Measurements from ENCODE around the gene HOXA7.
A peak's percentile ranks its signal among the peaks of the same experiment; 100 is the strongest.

Gene HOXA7

DNA sequence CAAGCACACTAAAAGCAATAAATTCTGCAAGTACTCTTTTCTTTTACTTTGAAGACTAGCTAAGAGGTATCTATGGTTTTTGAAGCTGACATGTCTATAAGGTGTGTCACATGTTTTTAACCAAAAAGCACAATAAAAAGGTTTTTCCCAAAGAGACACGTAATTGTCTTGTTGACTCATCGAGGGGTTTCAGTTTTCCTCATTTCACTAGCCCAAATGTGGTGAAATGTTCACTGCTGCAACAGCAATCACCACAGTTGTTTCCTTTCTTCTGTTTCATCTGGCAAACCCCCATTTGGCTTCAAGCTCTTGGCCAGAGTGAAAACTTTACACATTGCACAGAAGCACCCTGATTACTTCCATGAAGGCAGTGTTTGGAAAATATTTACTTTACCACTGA, 22.1 kb downstream of the HOXA7 start:
- no peak for DNase-seq (ENCODE audit: low read depth)

DNA sequence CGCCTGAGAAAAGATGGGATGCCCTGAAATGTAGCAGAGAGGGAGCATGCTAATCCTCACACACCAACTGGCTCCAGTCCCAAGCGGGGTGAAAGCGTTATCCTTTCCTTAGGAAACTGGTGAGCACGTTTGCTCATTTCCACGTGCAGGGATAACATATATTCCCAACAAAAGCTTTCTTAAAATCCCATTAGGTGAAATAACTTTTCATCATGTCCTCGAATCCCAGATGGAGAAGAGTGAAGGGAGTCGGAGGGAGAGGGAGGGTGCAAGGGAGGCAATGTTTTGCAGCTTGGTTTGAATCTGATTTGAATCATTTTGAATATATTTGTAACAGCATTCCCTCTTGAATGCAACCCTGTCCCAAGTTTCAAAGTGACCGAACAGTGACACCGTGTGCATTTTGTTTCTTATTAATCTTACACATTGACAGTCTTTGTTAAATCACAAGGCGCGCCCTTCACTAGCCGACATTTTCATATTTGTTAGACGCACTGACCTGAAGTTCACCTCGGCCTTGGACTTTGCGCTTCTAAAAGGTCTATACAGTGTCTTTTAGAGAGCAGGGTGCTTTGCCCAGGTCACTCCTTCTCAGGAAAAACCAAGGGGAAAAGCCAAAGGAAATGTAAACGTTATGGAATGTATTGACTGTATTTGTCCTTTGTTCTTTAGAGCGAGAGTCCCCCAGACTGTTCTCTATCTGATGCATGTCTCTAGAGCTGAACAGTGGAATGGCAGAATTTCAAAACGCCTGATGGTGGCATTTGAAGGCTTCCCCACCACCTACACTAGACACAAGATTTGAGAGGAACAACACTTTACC, 22.9 kb downstream of the HOXA7 start:
- H3K4me3 ChIP-seq (ENCODE audit: low read depth, low read length): no peak overlapping the region
- TF ChIP-seq, protein P1, sequence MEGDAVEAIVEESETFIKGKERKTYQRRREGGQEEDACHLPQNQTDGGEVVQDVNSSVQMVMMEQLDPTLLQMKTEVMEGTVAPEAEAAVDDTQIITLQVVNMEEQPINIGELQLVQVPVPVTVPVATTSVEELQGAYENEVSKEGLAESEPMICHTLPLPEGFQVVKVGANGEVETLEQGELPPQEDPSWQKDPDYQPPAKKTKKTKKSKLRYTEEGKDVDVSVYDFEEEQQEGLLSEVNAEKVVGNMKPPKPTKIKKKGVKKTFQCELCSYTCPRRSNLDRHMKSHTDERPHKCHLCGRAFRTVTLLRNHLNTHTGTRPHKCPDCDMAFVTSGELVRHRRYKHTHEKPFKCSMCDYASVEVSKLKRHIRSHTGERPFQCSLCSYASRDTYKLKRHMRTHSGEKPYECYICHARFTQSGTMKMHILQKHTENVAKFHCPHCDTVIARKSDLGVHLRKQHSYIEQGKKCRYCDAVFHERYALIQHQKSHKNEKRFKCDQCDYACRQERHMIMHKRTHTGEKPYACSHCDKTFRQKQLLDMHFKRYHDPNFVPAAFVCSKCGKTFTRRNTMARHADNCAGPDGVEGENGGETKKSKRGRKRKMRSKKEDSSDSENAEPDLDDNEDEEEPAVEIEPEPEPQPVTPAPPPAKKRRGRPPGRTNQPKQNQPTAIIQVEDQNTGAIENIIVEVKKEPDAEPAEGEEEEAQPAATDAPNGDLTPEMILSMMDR (conservative IDR thresholded peaks at IDR 0.05; ENCODE audit: low read depth, low read length): no peak
- no peak for DNase-seq (ENCODE audit: low read depth)

More for the DNA sequence above, 22.1 kb downstream of the HOXA7 start:
- TF ChIP-seq, protein P1 (conservative IDR thresholded peaks at IDR 0.05; ENCODE audit: low read depth, low read length): no peak
- no peak overlapping the region for H3K4me3 ChIP-seq (ENCODE audit: low read depth, low read length)

GRCh38 chr7:27132978-27133377, 23.5 kb downstream of the HOXA7 start:
- TF ChIP-seq, protein P1 (conservative IDR thresholded peaks at IDR 0.05; ENCODE audit: low read depth, low read length): no peak
- H3K4me3 ChIP-seq (ENCODE audit: low read depth, low read length): no peak overlapping the region
- DNase-seq (ENCODE audit: low read depth): no peak

DNA sequence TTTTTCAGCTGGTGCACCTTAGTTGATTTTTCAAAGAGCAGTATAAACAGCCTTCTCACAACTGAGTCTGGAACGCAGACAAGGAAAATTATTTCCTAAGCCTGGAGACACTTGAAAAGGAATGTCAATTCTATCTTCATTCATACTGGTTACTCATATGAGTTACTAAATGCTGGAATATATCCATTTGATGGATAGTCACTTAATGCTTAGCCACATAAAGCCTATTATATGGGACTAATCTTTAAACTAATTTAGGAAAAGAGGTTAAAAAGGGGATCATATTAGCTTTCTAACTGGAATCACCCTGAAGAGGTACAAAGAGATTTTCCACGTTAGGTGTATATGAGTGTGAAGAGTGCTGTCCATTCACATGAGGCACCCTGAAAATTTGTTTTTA, 24.3 kb downstream of the HOXA7 start:
- H3K4me3 ChIP-seq (ENCODE audit: low read depth, low read length): no peak overlapping the region
- no peak for DNase-seq (ENCODE audit: low read depth)
- TF ChIP-seq, protein P1 (conservative IDR thresholded peaks at IDR 0.05; ENCODE audit: low read depth, low read length): no peak

DNA sequence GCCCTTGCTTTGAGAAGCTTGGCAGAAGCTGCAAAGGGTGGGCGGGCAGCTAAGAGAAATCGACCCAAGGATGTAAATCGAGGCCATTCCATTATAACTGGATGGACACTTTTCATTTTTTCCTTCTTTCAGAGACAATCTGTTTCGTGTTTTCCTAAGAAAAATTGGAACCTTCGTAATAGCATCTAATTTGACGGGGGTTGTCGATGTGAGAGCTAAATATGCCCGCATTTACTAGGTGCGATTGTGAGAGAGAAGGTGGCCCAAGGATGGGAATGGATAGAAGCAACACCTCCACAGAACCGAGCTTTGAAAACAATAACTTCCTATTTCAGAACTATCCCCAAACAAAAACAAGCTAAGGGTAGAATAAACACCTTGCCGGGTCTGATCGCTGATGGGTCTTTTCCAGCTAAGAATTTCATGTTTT, 25.1 kb downstream of the HOXA7 start:
- TF ChIP-seq, protein P1 (conservative IDR thresholded peaks at IDR 0.05; ENCODE audit: low read depth, low read length): no peak
- no peak for DNase-seq (ENCODE audit: low read depth)
- H3K4me3 ChIP-seq (ENCODE audit: low read depth, low read length): no peak overlapping the region

- peak within 1 kb of the TSS; percentile 20 for H3K4me3 ChIP-seq (ENCODE audit: low read depth, low read length)
- no peak for DNase-seq (ENCODE audit: low read depth)
- TF ChIP-seq, protein P1 (conservative IDR thresholded peaks at IDR 0.05; ENCODE audit: low read depth, low read length): no peak
Measured at GRCh38 chr7:27130540-27131389, 25.7 kb downstream of the HOXA7 start, which contains the start of gene HOXA4. HOXA4 (minus strand) TSS chr7:27130757; CDS start chr7:27130733, 24 bp downstream.

Measured in choroid plexus epithelial cell (primary cell).